HCT116 (cell line): ENCODE data around the gene GOLGA6L2. TPM values are rescaled to one million over a fixed set of nuclear protein-coding genes. Genes with fewer than 3 reads are reported as not detected.
"Not testable (repeated sequence)": the region's sequence is repeated elsewhere in the genome, so short reads cannot be mapped to it uniquely, and the experiment has no call there.

ENCODE experiments used
- ATAC-seq: fragments of 200-7000 bp; cut with Tn5 transposase; 2 replicates; pipeline ENCODE4 v1.9.1; 2020; ENCODE audit warnings: mild to moderate bottlenecking, moderate library complexity
- BruUV-seq: library from RNA; stranded (reverse); fragments of 400-500 nt; replicated peaks from 2 replicates; lab custom pipeline; 2021; lab: Mats Ljungman, UMichigan
- CTCF ChIA-PET: fragments of 300-600 bp; sonication (Branson Sonifier 250); formaldehyde crosslinking; loops from one replicate; lab custom pipeline; 2021; ENCODE audit warnings: antibody characterized with exemption; lab: Charles Lee
- POLR2A ChIA-PET: fragments of 300-600, 350-600 bp; sonication (Branson Sonifier 250); formaldehyde crosslinking; loops from one replicate; lab custom pipeline; 2021; ENCODE audit warnings: antibody characterized with exemption; lab: Charles Lee
- RAD21 ChIA-PET, 2 experiments: fragments of 300-600 bp; sonication (Branson Sonifier 250); formaldehyde crosslinking; loops; one replicate each; lab custom pipeline; 2023; ENCODE audit warnings: low total read pairs in 2 of 2; ENCODE audit not compliant: uncharacterized antibody in 2 of 2, unreplicated experiment in 2 of 2, low non-redundant PET in 1 of 2; lab: Charles Lee
- DNase-seq: peaks from one replicate; pipeline ENCODE4 v3.0.0-alpha.2; 2010; ENCODE audit warnings: low read depth, low spot score
- H2AFZ ChIP-seq: fragments of 200-600 bp; shearing (Covaris generic), sonication (generic); 2 replicates; pipeline ENCODE4 v1.6.1; 2017; ENCODE audit warnings: low read depth, mixed run types, mixed read lengths, antibody characterized with exemption, low read length; ENCODE audit not compliant: poor library complexity, severe bottlenecking
- H3K27ac ChIP-seq: 2 replicates; pipeline ENCODE4 v1.5.1; 2012; ENCODE audit warnings: low read depth, low read length
- H3K27me3 ChIP-seq: fragments of 200-600 bp; sonication (generic); 2 replicates; pipeline ENCODE4 v1.6.1; 2016; ENCODE audit warnings: mixed run types, low read length, mixed read lengths; ENCODE audit not compliant: insufficient read depth
- H3K36me3 ChIP-seq, 2 experiments: fragments of 200-500 bp in 1 of 2; fragments of 200-600 bp in 1 of 2; sonication (Bioruptor generic) in 1 of 2; sonication (generic) in 1 of 2; 2 replicates each; pipeline versions ENCODE4 v1.5.1 to v1.6.1; 2014 to 2016; ENCODE audit warnings: low read length in 2 of 2, inconsistent platforms in 1 of 2, mixed read lengths in 1 of 2, mixed run types in 1 of 2; ENCODE audit not compliant: insufficient read depth in 2 of 2, control insufficient read depth in 1 of 2
- H3K4me1 ChIP-seq, 2 experiments: fragments of 200-600 bp in 1 of 2; sonication (generic) in 1 of 2; 2 replicates each; pipeline versions ENCODE4 v1.5.1 to v1.6.1; 2012 to 2017; ENCODE audit warnings: low read length in 2 of 2, inconsistent platforms in 1 of 2, mild to moderate bottlenecking in 1 of 2, mixed read lengths in 1 of 2, mixed run types in 1 of 2, moderate library complexity in 1 of 2; ENCODE audit not compliant: insufficient read depth in 2 of 2, control insufficient read depth in 1 of 2
- H3K4me2 ChIP-seq: fragments of 200-600 bp; sonication (generic); 2 replicates; pipeline ENCODE4 v1.6.1; 2017; ENCODE audit warnings: mixed run types, low read length, mixed read lengths
- H3K4me3 ChIP-seq, 2 experiments: fragments of 200-600 bp in 1 of 2; sonication (generic) in 1 of 2; replicated peaks in 1 of 2; 2 replicates each; pipeline ENCODE4 v1.5.1; 2011 to 2016; ENCODE audit warnings: low read length in 2 of 2, control low read depth in 1 of 2, low read depth in 1 of 2, mild to moderate bottlenecking in 1 of 2, mixed read lengths in 1 of 2, mixed run types in 1 of 2
- H3K79me2 ChIP-seq: fragments of 200-600 bp; sonication (generic); 2 replicates; pipeline ENCODE4 v1.6.1; 2017; ENCODE audit warnings: mild to moderate bottlenecking, mixed run types, low read length, moderate library complexity, mixed read lengths; ENCODE audit not compliant: insufficient read depth
- H3K9ac ChIP-seq: fragments of 200-600 bp; sonication (generic); 2 replicates; pipeline ENCODE4 v1.6.1; 2016; ENCODE audit warnings: low read length, mixed read lengths
- H3K9me2 ChIP-seq: fragments of 200-600 bp; sonication (generic), shearing (Covaris generic); 2 replicates; pipeline ENCODE4 v1.6.1; 2017; ENCODE audit warnings: mixed run types, mild to moderate bottlenecking, moderate library complexity; ENCODE audit not compliant: insufficient read depth
- H3K9me3 ChIP-seq, 2 experiments: fragments of 200-500 bp in 1 of 2; fragments of 200-600 bp in 1 of 2; sonication (Bioruptor generic) in 1 of 2; sonication (generic) in 1 of 2; 2 replicates each; pipeline ENCODE4 v1.6.1; 2014 to 2017; ENCODE audit warnings: low read length in 2 of 2, mixed read lengths in 2 of 2, inconsistent platforms in 1 of 2, low read depth in 1 of 2, mild to moderate bottlenecking in 1 of 2, mixed run types in 1 of 2, moderate library complexity in 1 of 2; ENCODE audit not compliant: control insufficient read depth in 1 of 2, insufficient read depth in 1 of 2
- H4K20me1 ChIP-seq: fragments of 200-600 bp; sonication (generic), shearing (Covaris generic); 2 replicates; pipeline ENCODE4 v1.6.1; 2017; ENCODE audit warnings: mixed run types, mild to moderate bottlenecking, moderate library complexity; ENCODE audit not compliant: insufficient read depth
- EZH2 ChIP-seq: fragments of 200-600 bp; sonication (generic); IDR thresholded peaks from 2 replicates; pipeline ENCODE4 v1.6.1; 2017; ENCODE audit warnings: antibody characterized with exemption, mixed run types
- RAD21 ChIP-seq: IDR thresholded peaks from 2 replicates; pipeline ENCODE4 v1.6.1; 2012; ENCODE audit warnings: low read depth, mild to moderate bottlenecking
- SIN3A ChIP-seq: IDR thresholded peaks from 2 replicates; pipeline ENCODE4 v1.6.1; 2012; ENCODE audit warnings: low read depth
- SRF ChIP-seq: IDR thresholded peaks from 2 replicates; pipeline ENCODE4 v1.6.1; 2012; ENCODE audit warnings: low read depth
- TCF7L2 ChIP-seq: IDR thresholded peaks from 2 replicates; pipeline ENCODE4 v1.7.0; 2011; ENCODE audit warnings: borderline replicate concordance, inconsistent platforms; ENCODE audit not compliant: insufficient read depth, insufficient read length; ENCODE audit errors: extremely low read depth
- intact Hi-C: fragments of 100-400 bp; cut with micrococcal nuclease; formaldehyde crosslinking; loops from 2 replicates; pipeline ENCODE4 v1.10.0; 2022
- total RNA-seq: library from RNA; stranded (reverse); gene quantifications from one replicate; pipeline ENCODE4 v1.2.1, GENCODE V29; 2021; ENCODE audit not compliant: unreplicated experiment
- TF ChIP-seq, protein P1 (sequence below): IDR thresholded peaks from 2 replicates; pipeline ENCODE4 v1.6.1; 2012; ENCODE audit warnings: low read depth
- TF ChIP-seq, protein P2 (sequence below): IDR thresholded peaks from 2 replicates; pipeline ENCODE4 v1.6.1; 2012
- TF ChIP-seq, protein P3 (sequence below), 3 experiments: fragments of 200-600 bp in 1 of 3; sonication (generic) in 1 of 3; IDR thresholded peaks in 2 of 3; conservative IDR thresholded peaks in 1 of 3; 2 replicates each; pipeline ENCODE4 v1.5.1; 2012 to 2017; ENCODE audit warnings: low read depth in 2 of 3, low read length in 2 of 3, antibody characterized with exemption in 1 of 3, borderline replicate concordance in 1 of 3, control low read depth in 1 of 3, mild to moderate bottlenecking in 1 of 3, mixed read lengths in 1 of 3, mixed run types in 1 of 3, moderate library complexity in 1 of 3; ENCODE audit not compliant: insufficient read depth in 1 of 3

The GOLGA6L2 gene
- total RNA-seq, 1 experiment from 2014 or later: not detected

DNA sequence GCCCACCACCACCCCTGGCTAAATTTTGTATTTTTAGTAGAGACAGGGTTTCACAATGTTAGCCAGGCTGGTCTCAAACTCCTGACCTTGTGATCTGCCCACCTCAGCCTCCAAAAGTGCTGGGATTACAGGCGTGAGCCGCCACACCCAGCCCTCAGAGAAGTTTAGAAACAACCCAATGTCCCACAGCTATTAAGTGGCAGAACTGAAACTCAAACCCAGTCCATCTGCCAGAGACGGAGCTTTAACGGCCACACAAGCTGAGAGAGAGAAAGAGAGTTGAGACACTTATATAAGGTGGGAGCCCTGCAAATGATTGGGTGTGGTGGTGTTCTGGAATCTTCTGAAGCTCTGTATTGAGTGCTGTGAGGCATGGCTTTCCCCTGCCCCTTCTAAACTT is 48.7 kb downstream of the GOLGA6L2 start:
- H3K79me2 ChIP-seq, ATAC-seq, DNase-seq, intact Hi-C loops, H3K9ac ChIP-seq, RAD21 ChIA-PET, POLR2A ChIA-PET, H3K4me3 ChIP-seq, H3K27ac ChIP-seq, H3K9me2 ChIP-seq, H2AFZ ChIP-seq, H3K4me1 ChIP-seq, BruUV-seq, H4K20me1 ChIP-seq, CTCF ChIA-PET, H3K36me3 ChIP-seq, H3K4me2 ChIP-seq, H3K9me3 ChIP-seq, H3K27me3 ChIP-seq: not testable (repeated sequence)

GRCh38 chr15:23397779-23398178 is 49.3 kb downstream of the GOLGA6L2 start:
- H3K27ac ChIP-seq: no peak overlapping the region
- intact Hi-C loops: no loop called here
- H3K79me2 ChIP-seq: no peaks in the 10 kb centered on the region
- no peaks in the 10 kb centered on the region for H3K9me2 ChIP-seq
- TF ChIP-seq EZH2 (no peak), RAD21 (no peak), TCF7L2 (no peak), SIN3A (no peak), SRF (no peak)
- TF ChIP-seq, protein P1, sequence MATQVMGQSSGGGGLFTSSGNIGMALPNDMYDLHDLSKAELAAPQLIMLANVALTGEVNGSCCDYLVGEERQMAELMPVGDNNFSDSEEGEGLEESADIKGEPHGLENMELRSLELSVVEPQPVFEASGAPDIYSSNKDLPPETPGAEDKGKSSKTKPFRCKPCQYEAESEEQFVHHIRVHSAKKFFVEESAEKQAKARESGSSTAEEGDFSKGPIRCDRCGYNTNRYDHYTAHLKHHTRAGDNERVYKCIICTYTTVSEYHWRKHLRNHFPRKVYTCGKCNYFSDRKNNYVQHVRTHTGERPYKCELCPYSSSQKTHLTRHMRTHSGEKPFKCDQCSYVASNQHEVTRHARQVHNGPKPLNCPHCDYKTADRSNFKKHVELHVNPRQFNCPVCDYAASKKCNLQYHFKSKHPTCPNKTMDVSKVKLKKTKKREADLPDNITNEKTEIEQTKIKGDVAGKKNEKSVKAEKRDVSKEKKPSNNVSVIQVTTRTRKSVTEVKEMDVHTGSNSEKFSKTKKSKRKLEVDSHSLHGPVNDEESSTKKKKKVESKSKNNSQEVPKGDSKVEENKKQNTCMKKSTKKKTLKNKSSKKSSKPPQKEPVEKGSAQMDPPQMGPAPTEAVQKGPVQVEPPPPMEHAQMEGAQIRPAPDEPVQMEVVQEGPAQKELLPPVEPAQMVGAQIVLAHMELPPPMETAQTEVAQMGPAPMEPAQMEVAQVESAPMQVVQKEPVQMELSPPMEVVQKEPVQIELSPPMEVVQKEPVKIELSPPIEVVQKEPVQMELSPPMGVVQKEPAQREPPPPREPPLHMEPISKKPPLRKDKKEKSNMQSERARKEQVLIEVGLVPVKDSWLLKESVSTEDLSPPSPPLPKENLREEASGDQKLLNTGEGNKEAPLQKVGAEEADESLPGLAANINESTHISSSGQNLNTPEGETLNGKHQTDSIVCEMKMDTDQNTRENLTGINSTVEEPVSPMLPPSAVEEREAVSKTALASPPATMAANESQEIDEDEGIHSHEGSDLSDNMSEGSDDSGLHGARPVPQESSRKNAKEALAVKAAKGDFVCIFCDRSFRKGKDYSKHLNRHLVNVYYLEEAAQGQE: no peak
- TF ChIP-seq, protein P2, sequence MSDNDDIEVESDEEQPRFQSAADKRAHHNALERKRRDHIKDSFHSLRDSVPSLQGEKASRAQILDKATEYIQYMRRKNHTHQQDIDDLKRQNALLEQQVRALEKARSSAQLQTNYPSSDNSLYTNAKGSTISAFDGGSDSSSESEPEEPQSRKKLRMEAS: no peak
- TF ChIP-seq, protein P3, sequence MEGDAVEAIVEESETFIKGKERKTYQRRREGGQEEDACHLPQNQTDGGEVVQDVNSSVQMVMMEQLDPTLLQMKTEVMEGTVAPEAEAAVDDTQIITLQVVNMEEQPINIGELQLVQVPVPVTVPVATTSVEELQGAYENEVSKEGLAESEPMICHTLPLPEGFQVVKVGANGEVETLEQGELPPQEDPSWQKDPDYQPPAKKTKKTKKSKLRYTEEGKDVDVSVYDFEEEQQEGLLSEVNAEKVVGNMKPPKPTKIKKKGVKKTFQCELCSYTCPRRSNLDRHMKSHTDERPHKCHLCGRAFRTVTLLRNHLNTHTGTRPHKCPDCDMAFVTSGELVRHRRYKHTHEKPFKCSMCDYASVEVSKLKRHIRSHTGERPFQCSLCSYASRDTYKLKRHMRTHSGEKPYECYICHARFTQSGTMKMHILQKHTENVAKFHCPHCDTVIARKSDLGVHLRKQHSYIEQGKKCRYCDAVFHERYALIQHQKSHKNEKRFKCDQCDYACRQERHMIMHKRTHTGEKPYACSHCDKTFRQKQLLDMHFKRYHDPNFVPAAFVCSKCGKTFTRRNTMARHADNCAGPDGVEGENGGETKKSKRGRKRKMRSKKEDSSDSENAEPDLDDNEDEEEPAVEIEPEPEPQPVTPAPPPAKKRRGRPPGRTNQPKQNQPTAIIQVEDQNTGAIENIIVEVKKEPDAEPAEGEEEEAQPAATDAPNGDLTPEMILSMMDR (IDR thresholded peaks at IDR 0.05 in 2 of 3, conservative IDR thresholded peaks at IDR 0.05 in 1 of 3; ENCODE audit: borderline replicate concordance in 1 of 3, insufficient read depth in 1 of 3, low read depth in 2 of 3, low read length in 2 of 3): no peak
- ChIA-PET CTCF (no interaction called here), RAD21 (no interaction called here), POLR2A (no interaction called here)
- 0 out of 2 replicates have a peak, but pooled peaks cover under 1% of the 10 kb centered on the region for H3K27me3 ChIP-seq
- H3K4me2 ChIP-seq: no peak overlapping the region
- no peaks in the 10 kb centered on the region for H3K4me1 ChIP-seq
- no peak overlapping the region for H2AFZ ChIP-seq
- no peaks in the 10 kb centered on the region for H4K20me1 ChIP-seq
- no peak overlapping the region for H3K4me3 ChIP-seq
- H3K9me3 ChIP-seq: no peaks in the 10 kb centered on the region
- no TSS peak for BruUV-seq
- no peaks in the 10 kb centered on the region for H3K36me3 ChIP-seq
- no peak overlapping the region for H3K9ac ChIP-seq
- ATAC-seq: no peak
- DNase-seq: no peak
